ENCODE results near the gene ATP8B4. TPM values are rescaled to one million over a fixed set of nuclear protein-coding genes. Genes with fewer than 3 reads are reported as not detected.

Gene ATP8B4
- total and polyA plus RNA-seq, 10 of the 15 experiments (the other 5 are each of a cell fraction or from before 2014, with no cell fraction given) = 0.02 to 0.94 (median 0.19) TPM

DNA sequence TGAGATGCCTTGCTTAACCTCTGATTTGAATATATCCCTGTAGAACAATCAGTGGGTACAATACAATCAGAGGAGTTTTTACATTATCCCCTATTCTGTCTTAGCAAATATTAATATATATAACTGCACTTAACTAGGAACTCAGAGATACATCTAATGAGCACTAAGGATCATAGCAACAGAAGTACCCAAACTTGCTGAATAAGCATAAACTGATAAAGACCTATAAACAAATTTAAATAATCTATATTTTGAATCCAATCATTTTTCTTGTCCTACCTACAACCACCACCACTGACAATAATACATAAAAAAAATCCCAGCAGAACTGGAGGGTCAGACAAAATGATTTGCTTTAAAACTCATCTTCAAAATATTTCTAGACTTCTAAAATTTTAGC, 106.2 kb downstream of the ATP8B4 start:
- no peak for FAIRE-seq
- no peaks in the 10 kb centered on the region for H3K9me3 ChIP-seq (replicated peaks; ENCODE audit: control insufficient read depth, insufficient read depth, low read length)
- BruUV-seq (replicated peaks) = no TSS peak
- no peaks in the 10 kb centered on the region for H3K36me3 ChIP-seq (ENCODE audit: control insufficient read depth in 2 of 2, insufficient read depth in 2 of 2, low read length in 1 of 2)
- H3K4me1 ChIP-seq (ENCODE audit: control insufficient read depth, insufficient read depth, low read length) = no peaks in the 10 kb centered on the region
- TF ChIP-seq NBN (IDR thresholded peaks at IDR 0.05) (no peak), IRF4 (IDR thresholded peaks at IDR 0.05; ENCODE audit: low read depth, low read length) (no peak), ATF7 (IDR thresholded peaks at IDR 0.05; ENCODE audit: low read depth) (no peak), STAT3 (IDR thresholded peaks at IDR 0.05; ENCODE audit: low read depth, low read length) (no peak), SP1 (IDR thresholded peaks at IDR 0.05; ENCODE audit: low read depth, low read length) (no peak)
- TF ChIP-seq, protein P1, sequence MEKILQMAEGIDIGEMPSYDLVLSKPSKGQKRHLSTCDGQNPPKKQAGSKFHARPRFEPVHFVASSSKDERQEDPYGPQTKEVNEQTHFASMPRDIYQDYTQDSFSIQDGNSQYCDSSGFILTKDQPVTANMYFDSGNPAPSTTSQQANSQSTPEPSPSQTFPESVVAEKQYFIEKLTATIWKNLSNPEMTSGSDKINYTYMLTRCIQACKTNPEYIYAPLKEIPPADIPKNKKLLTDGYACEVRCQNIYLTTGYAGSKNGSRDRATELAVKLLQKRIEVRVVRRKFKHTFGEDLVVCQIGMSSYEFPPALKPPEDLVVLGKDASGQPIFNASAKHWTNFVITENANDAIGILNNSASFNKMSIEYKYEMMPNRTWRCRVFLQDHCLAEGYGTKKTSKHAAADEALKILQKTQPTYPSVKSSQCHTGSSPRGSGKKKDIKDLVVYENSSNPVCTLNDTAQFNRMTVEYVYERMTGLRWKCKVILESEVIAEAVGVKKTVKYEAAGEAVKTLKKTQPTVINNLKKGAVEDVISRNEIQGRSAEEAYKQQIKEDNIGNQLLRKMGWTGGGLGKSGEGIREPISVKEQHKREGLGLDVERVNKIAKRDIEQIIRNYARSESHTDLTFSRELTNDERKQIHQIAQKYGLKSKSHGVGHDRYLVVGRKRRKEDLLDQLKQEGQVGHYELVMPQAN (conservative IDR thresholded peaks at IDR 0.05) = no peak
- no peak for DNase-seq (ENCODE audit: low read depth, low spot score)
- CTCF ChIA-PET = interaction anchor here (1.9 kb wide), 1 partner anchor 9 kb away, joined by 14 read pairs; no protein-coding TSS in a partner anchor
- no peaks in the 10 kb centered on the region for H4K20me1 ChIP-seq (ENCODE audit: control insufficient read depth, insufficient read depth)
- RAD21 ChIA-PET (ENCODE audit: unreplicated experiment) = no interaction called here
- in situ Hi-C loops (cut with MboI) (no loop called here), intact Hi-C loops (cut with micrococcal nuclease; ENCODE audit: unreplicated experiment) (no loop called here)
- no peak for ATAC-seq
- SMC1A ChIA-PET (ENCODE audit: uncharacterized antibody, unreplicated experiment) = interaction anchor here (1.5 to 1.9 kb wide), 2 partner anchors 9 to 32 kb away, joined by 4 to 9 read pairs; no protein-coding TSS in a partner anchor
- POLR2A ChIA-PET = no interaction called here
- no peak overlapping the region for H3K9ac ChIP-seq (ENCODE audit: control insufficient read depth, insufficient read depth, low read length)
- no peak overlapping the region for H3K4me2 ChIP-seq (ENCODE audit: control insufficient read depth, insufficient read depth)
- no peak overlapping the region for H3K27ac ChIP-seq (ENCODE audit: control insufficient read depth, insufficient read depth)
- no peak overlapping the region for H3K4me3 ChIP-seq
- no peaks in the 10 kb centered on the region; a peak in 1 of 4 replicates for H3K27me3 ChIP-seq (replicated peaks in 1 of 2; ENCODE audit: control insufficient read depth in 2 of 2, insufficient read depth in 2 of 2, low read length in 1 of 2)
- no peaks in the 10 kb centered on the region for H3K79me2 ChIP-seq (ENCODE audit: control insufficient read depth, insufficient read depth, low read length)
- no peak overlapping the region for H2AFZ ChIP-seq (ENCODE audit: control insufficient read depth, low read depth, low read length)

DNA sequence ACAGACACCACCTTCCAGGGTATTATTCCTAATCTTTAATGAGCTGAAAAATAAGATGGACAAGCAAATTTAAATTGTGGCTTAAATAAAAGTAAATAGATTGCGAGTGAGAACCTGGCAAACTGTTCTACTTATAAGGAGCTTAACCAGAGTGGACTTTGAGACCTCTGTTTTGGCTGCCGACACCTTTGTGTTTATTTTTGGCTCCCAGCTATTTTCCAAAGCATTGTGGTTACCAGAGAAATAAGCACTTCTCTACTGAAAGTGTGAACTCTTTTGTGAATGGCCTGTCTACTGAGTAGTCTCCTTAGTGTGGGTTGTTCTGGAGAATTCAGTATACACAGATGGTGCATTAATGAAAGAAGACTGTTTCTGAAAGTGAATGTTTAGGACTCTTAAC, 109.4 kb downstream of the ATP8B4 start:
- peak; percentile 85 for ATAC-seq
- in situ Hi-C loops (cut with MboI) (loop anchor here (10.0 kb wide), 1 partner anchor 1145 kb away; no protein-coding TSS in a partner anchor), intact Hi-C loops (cut with micrococcal nuclease; ENCODE audit: unreplicated experiment) (loop anchor here (10.0 kb wide), 2 partner anchors 305 to 1155 kb away; no protein-coding TSS in a partner anchor)
- Histone ChIP-seq H3K27me3 (replicated peaks in 1 of 2; ENCODE audit: control insufficient read depth in 2 of 2, insufficient read depth in 2 of 2, low read length in 1 of 2) (no peaks in the 10 kb centered on the region; a peak in 1 of 4 replicates), H3K79me2 (ENCODE audit: control insufficient read depth, insufficient read depth, low read length) (no peaks in the 10 kb centered on the region), H4K20me1 (ENCODE audit: control insufficient read depth, insufficient read depth) (no peaks in the 10 kb centered on the region), H3K36me3 (ENCODE audit: control insufficient read depth in 2 of 2, insufficient read depth in 2 of 2, low read length in 1 of 2) (no peaks in the 10 kb centered on the region), H3K27ac (ENCODE audit: control insufficient read depth, insufficient read depth) (no peak overlapping the region), H3K4me2 (ENCODE audit: control insufficient read depth, insufficient read depth) (no peak overlapping the region), H3K9ac (ENCODE audit: control insufficient read depth, insufficient read depth, low read length) (no peak overlapping the region), H2AFZ (ENCODE audit: control insufficient read depth, low read depth, low read length) (no peak overlapping the region), H3K9me3 (replicated peaks; ENCODE audit: control insufficient read depth, insufficient read depth, low read length) (no peaks in the 10 kb centered on the region), H3K4me1 (ENCODE audit: control insufficient read depth, insufficient read depth, low read length) (no peaks in the 10 kb centered on the region), H3K4me3 (no peak overlapping the region)
- FAIRE-seq = no peak
- ChIA-PET POLR2A (interaction anchor here (0.5 to 1.2 kb wide), 3 partner anchors 22 to 37 kb away, joined by 3 to 5 read pairs (median 4); no protein-coding TSS in a partner anchor), SMC1A (ENCODE audit: uncharacterized antibody, unreplicated experiment) (interaction anchor here (0.7 to 5.9 kb wide), 10 partner anchors 8 to 775 kb away, joined by 3 to 53 read pairs (median 6); no protein-coding TSS in a partner anchor), CTCF (interaction anchor here (1.3 to 4.1 kb wide), 4 partner anchors 9 to 41 kb away, joined by 5 to 30 read pairs (median 6); no protein-coding TSS in a partner anchor), RAD21 (ENCODE audit: unreplicated experiment) (interaction anchor here (0.8 to 4.2 kb wide), 5 partner anchors 14 to 538 kb away, joined by 3 to 29 read pairs (median 7); no protein-coding TSS in a partner anchor)
- DNase-seq (ENCODE audit: low read depth, low spot score) = no peak
- BruUV-seq (replicated peaks) = no TSS peak
- 29% methylated on average over 2 of the region's 2 CpGs for WGBS (ENCODE audit: insufficient coverage, insufficient replicate concordance, low lambda C conversion rate, missing lambda C conversion rate)
- TF ChIP-seq HCFC1 (IDR thresholded peaks at IDR 0.05; ENCODE audit: low read length) (no peak), CREB1 (IDR thresholded peaks at IDR 0.05; ENCODE audit: low read depth) (no peak), ATF7 (IDR thresholded peaks at IDR 0.05; ENCODE audit: low read depth) (peak; percentile 42; the same call in 1 of the 2 replicates)
- TF ChIP-seq, protein P2, sequence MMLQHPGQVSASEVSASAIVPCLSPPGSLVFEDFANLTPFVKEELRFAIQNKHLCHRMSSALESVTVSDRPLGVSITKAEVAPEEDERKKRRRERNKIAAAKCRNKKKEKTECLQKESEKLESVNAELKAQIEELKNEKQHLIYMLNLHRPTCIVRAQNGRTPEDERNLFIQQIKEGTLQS (IDR thresholded peaks at IDR 0.05; ENCODE audit: borderline replicate concordance, extremely low read depth, low read depth, low read length) = no peak
- TF ChIP-seq, protein P3, sequence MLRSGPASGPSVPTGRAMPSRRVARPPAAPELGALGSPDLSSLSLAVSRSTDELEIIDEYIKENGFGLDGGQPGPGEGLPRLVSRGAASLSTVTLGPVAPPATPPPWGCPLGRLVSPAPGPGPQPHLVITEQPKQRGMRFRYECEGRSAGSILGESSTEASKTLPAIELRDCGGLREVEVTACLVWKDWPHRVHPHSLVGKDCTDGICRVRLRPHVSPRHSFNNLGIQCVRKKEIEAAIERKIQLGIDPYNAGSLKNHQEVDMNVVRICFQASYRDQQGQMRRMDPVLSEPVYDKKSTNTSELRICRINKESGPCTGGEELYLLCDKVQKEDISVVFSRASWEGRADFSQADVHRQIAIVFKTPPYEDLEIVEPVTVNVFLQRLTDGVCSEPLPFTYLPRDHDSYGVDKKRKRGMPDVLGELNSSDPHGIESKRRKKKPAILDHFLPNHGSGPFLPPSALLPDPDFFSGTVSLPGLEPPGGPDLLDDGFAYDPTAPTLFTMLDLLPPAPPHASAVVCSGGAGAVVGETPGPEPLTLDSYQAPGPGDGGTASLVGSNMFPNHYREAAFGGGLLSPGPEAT (IDR thresholded peaks at IDR 0.05; ENCODE audit: low read depth) = peak; percentile 83
- TF ChIP-seq, protein P4, sequence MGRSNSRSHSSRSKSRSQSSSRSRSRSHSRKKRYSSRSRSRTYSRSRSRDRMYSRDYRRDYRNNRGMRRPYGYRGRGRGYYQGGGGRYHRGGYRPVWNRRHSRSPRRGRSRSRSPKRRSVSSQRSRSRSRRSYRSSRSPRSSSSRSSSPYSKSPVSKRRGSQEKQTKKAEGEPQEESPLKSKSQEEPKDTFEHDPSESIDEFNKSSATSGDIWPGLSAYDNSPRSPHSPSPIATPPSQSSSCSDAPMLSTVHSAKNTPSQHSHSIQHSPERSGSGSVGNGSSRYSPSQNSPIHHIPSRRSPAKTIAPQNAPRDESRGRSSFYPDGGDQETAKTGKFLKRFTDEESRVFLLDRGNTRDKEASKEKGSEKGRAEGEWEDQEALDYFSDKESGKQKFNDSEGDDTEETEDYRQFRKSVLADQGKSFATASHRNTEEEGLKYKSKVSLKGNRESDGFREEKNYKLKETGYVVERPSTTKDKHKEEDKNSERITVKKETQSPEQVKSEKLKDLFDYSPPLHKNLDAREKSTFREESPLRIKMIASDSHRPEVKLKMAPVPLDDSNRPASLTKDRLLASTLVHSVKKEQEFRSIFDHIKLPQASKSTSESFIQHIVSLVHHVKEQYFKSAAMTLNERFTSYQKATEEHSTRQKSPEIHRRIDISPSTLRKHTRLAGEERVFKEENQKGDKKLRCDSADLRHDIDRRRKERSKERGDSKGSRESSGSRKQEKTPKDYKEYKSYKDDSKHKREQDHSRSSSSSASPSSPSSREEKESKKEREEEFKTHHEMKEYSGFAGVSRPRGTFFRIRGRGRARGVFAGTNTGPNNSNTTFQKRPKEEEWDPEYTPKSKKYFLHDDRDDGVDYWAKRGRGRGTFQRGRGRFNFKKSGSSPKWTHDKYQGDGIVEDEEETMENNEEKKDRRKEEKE (IDR thresholded peaks at IDR 0.05) = no peak

Measured in GM12878 (cell line).